Chondrocyte (in vitro differentiated cells): ENCODE measurements around the gene CFAP119. TPM values are rescaled to one million over a fixed set of nuclear protein-coding genes. Genes with fewer than 3 reads are reported as not detected.
A peak's percentile ranks its signal among the peaks of the same experiment; 100 is the strongest.

Source experiments
- DNase-seq: peaks from one replicate; pipeline ENCODE4 v3.0.0; 2021; ENCODE audit warnings: mixed read lengths, low spot score
- H3K27ac Mint-ChIP-seq: one replicate; pipeline ENCODE4 v1.8.0; 2021; ENCODE audit warnings: mild to moderate bottlenecking, moderate library complexity, mixed read lengths; ENCODE audit not compliant: unreplicated experiment
- H3K27me3 Mint-ChIP-seq: 2 replicates; pipeline ENCODE4 v1.8.0; 2021; ENCODE audit warnings: low read depth, mixed read lengths
- H3K36me3 Mint-ChIP-seq: 2 replicates; pipeline ENCODE4 v1.8.0; 2021; ENCODE audit warnings: low read depth, mixed read lengths
- H3K4me1 Mint-ChIP-seq: 2 replicates; pipeline ENCODE4 v1.8.0; 2021; ENCODE audit warnings: low read depth, mild to moderate bottlenecking, mixed read lengths
- H3K4me3 Mint-ChIP-seq: one replicate; pipeline ENCODE4 v1.8.0; 2021; ENCODE audit warnings: mild to moderate bottlenecking, moderate library complexity, mixed read lengths; ENCODE audit not compliant: unreplicated experiment
- H3K9me3 Mint-ChIP-seq: 2 replicates; pipeline ENCODE4 v1.8.0; 2021; ENCODE audit warnings: low read depth, mixed read lengths
- total RNA-seq: library from RNA; stranded (reverse); gene quantifications from 3 replicates; pipeline ENCODE4 v1.2.1, GENCODE V29; 2021
- TF ChIP-seq, protein P1 (sequence below): fragments of 200-600 bp; sonication (generic); IDR thresholded peaks from 2 replicates; pipeline ENCODE4 v1.5.0; 2021; ENCODE audit warnings: antibody characterized with exemption, mild to moderate bottlenecking, moderate library complexity

Gene CFAP119
- total RNA-seq, 1 donor from 2014 or later: 6.3 TPM

DNA sequence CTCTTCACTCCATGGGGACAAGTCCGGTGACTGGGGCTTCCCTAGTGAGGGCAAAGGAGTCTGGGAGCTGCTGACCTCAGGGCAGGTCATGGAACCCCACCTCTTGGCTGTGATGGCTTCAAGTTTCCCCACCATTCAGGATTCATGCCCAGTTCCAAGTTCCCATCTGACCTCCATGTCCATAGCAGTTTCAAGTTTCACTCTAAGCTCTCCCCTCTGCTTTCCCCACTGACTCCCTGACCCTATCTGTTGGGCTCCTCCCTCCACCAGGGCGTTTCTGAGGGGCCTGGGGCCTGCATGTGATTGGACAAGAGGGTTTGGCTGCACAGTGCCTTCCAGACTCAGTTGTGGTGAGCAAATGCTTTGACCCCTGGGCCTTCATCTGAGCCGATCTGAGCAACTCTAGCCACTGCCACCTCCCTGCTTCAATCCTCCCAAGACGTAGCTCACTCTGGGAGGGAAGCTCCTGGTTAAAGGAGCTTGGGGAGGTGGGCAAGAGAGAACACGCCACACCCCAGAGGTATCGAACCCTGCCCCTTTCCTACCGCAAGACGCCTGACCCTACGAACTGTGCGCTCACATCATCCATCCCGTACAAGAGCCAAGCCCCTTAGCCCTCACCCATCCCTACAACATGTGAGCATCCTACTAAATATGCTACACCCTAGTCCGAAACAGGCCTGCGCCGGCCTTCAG is 16.8 kb upstream of the CFAP119 start:
- Mint-ChIP-seq H3K27ac (peak overlapping the region; percentile 75), H3K9me3 (no peaks in the 10 kb centered on the region), H3K4me1 (peaks cover 37% of the 10 kb centered on the region), H3K27me3 (no peaks in the 10 kb centered on the region), H3K4me3 (no peak overlapping the region), H3K36me3 (peaks cover 13% of the 10 kb centered on the region)
- TF ChIP-seq, protein P1, sequence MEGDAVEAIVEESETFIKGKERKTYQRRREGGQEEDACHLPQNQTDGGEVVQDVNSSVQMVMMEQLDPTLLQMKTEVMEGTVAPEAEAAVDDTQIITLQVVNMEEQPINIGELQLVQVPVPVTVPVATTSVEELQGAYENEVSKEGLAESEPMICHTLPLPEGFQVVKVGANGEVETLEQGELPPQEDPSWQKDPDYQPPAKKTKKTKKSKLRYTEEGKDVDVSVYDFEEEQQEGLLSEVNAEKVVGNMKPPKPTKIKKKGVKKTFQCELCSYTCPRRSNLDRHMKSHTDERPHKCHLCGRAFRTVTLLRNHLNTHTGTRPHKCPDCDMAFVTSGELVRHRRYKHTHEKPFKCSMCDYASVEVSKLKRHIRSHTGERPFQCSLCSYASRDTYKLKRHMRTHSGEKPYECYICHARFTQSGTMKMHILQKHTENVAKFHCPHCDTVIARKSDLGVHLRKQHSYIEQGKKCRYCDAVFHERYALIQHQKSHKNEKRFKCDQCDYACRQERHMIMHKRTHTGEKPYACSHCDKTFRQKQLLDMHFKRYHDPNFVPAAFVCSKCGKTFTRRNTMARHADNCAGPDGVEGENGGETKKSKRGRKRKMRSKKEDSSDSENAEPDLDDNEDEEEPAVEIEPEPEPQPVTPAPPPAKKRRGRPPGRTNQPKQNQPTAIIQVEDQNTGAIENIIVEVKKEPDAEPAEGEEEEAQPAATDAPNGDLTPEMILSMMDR: no peak
- DNase-seq: no peak

- Mint-ChIP-seq H3K4me3 (peak overlapping the region; percentile 91), H3K4me1 (peaks cover 37% of the 10 kb centered on the region), H3K36me3 (peaks cover 9% of the 10 kb centered on the region), H3K27ac (peak overlapping the region; percentile 17), H3K27me3 (no peaks in the 10 kb centered on the region), H3K9me3 (no peaks in the 10 kb centered on the region)
- TF ChIP-seq, protein P1: no peak
- DNase-seq: no peak
Measured at GRCh38 chr16:30777591-30778297, 15.9 kb upstream of the CFAP119 start.

DNA sequence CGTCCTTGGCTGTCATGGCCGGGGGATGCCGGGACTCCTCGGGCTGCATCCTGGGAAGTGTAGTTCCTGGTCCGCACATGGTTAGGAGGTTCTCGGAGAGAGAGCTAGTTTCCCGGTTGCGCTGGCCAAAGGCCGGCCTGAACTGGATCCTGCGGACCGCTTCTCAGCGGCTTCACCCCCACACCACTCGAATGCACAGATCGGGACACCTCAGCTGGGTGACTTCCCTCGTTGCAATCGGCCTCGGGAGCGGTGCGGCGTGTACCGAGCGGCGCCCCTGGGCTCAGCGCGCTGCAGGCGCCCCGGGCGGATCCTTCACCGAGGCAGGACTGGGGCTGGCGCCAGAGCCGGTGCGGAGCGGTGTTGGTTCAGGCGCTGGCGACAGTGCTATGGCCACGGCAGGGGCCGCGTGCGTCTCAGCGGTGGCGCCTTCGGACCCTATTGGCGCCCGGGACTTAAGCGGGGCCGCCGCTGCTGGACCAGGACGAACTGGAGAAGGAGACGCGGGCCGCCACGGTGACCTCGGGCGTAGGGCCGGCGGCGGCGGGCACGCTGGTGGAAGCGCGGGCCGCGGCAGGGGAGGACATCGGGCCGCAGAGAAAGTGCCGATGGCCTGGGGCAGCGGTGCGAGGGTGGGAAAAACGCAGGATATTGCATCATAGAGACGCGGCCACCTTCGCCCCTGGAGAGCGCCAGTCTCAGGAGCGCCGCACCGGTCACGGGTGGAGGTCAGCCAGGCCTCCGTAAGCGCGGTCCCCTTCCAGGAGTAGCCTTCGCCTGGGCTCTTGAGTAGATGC is 13.7 kb upstream of the CFAP119 start:
- Mint-ChIP-seq H3K4me3 (peak overlapping the region; percentile 91), H3K27ac (peak overlapping the region; percentile 96), H3K27me3 (no peaks in the 10 kb centered on the region), H3K36me3 (peaks cover 14% of the 10 kb centered on the region), H3K4me1 (peaks cover 37% of the 10 kb centered on the region), H3K9me3 (no peaks in the 10 kb centered on the region)
- DNase-seq: no peak
- TF ChIP-seq, protein P1: no peak

DNA sequence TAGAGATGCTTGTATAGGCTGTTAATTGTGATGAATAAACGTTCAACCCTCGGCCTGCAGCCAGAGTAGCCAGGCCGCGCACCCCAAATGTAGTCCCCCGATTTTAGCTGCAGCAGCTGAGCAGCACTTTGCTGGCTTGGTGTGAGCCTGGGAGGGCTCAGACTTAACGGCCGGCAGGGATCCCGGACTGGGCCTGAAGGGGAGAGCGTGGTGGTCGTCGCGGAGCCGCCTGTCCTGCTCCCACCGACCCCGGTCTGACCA is 13.2 kb upstream of the CFAP119 start:
- H3K36me3 Mint-ChIP-seq: peaks cover 14% of the 10 kb centered on the region
- H3K4me3 Mint-ChIP-seq: peak overlapping the region; percentile 91
- TF ChIP-seq, protein P1: no peak
- peak overlapping the region; percentile 96 for H3K27ac Mint-ChIP-seq
- no peaks in the 10 kb centered on the region for H3K27me3 Mint-ChIP-seq
- peaks cover 37% of the 10 kb centered on the region for H3K4me1 Mint-ChIP-seq
- no peak for DNase-seq
- H3K9me3 Mint-ChIP-seq: no peaks in the 10 kb centered on the region

DNA sequence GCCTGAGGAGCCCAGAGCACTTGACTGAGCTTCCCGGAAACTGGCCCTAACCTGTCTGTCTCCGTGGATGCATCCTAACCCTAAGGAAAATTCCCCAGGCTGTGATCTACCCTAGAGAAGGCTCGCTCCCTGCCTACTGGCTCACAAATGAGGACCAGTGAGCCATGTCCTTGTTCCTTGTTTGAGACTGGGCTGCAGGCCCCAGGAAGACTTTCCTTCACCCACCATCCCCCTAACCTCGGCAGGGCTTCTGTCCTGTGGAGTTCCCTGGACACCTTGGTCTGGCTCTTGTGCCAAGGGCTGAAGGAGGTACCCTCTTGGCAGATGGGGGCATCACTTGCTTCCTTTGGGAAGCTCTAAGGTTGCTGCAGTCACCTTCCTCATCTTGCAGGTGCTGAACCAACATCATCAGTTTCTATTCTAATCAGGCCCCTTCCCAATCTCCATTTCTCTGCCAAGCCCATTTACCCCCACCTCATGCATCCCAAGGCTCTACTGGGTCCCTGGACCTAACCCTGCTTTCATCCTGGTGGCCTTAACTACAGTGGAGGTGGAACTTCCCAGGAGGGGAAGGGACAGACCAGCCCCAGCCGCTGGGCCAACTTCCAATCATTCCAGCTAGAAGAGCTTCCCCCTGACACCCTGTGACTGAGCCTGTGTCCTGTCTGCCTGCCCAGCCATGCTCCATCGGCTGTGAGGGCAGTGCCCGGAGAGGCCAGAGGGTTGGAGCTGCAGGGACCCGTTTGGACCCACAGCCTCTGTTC is 12.7 kb upstream of the CFAP119 start:
- peaks cover 37% of the 10 kb centered on the region for H3K4me1 Mint-ChIP-seq
- TF ChIP-seq, protein P1: no peak
- H3K4me3 Mint-ChIP-seq: peak overlapping the region; percentile 91
- no peaks in the 10 kb centered on the region for H3K27me3 Mint-ChIP-seq
- H3K27ac Mint-ChIP-seq: peak overlapping the region; percentile 96
- peaks cover 16% of the 10 kb centered on the region for H3K36me3 Mint-ChIP-seq
- DNase-seq: no peak
- no peaks in the 10 kb centered on the region for H3K9me3 Mint-ChIP-seq
